NCI-H1417 treated with DMSO at 0.1 percent for 48 hours (cell line): Measurements from ENCODE around the gene TRMT44.
A peak's percentile ranks its signal among the peaks of the same experiment; 100 is the strongest.
"Not testable (repeated sequence)": the region's sequence is repeated elsewhere in the genome, so short reads cannot be mapped to it uniquely, and the experiment has no call there.

Experiments used
- DNase-seq: peaks from one replicate; lab custom pipeline; 2025; lab: John Stamatoyannopoulos, UW

The TRMT44 gene

GRCh38 chr4:8407316-8407715 lies 33.3 kb upstream of the TRMT44 start:
- no peak for DNase-seq

DNA sequence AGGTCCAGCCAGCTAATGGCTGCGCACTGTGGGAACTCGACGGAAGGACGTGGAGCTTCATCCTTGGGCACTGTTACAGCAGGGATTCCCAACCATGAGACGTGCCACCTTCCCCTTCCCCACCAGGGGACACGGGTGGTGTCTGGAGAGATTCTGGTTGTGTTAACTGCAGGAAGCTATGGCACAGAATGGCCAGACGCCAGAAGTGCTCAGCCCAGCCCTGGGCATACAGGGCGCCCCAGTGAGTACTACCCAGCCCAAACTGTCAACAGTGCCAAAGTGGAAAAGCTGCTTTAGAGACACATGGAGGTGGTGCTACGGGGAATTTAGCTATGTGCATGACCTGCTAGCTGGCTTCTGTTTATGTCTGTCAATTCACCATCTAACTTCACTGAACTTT lies 32.8 kb upstream of the TRMT44 start:
- no peak for DNase-seq

- DNase-seq: no peak
Measured at GRCh38 chr4:8409264-8410065, 31.1 kb upstream of the TRMT44 start.

DNA sequence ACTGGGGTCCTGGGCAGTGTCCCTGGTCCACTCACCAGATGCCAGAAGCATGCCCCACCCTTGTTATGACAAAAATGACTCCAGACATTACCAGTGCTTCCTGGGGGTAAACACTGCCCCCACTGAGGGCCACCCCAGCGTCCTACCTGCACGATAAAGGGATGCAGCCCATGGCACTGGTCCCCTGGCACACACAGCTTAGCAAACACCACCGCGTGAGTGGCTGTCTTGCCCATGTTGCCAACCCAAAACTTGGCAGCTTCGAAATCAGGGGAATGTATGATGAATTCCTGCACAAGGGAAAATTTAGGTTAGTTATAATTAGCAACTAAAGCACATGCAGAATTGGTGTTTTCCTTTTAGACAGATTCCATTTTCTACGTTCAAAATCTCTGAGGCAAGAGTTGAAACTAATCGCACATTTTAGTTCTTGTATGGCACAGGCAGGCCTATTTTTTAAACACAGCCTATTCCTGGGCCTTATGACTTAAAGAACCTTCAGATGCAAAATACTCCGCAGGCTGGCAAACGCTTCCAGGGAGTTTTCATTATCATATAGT lies 30.4 kb upstream of the TRMT44 start:
- no peak for DNase-seq

DNA sequence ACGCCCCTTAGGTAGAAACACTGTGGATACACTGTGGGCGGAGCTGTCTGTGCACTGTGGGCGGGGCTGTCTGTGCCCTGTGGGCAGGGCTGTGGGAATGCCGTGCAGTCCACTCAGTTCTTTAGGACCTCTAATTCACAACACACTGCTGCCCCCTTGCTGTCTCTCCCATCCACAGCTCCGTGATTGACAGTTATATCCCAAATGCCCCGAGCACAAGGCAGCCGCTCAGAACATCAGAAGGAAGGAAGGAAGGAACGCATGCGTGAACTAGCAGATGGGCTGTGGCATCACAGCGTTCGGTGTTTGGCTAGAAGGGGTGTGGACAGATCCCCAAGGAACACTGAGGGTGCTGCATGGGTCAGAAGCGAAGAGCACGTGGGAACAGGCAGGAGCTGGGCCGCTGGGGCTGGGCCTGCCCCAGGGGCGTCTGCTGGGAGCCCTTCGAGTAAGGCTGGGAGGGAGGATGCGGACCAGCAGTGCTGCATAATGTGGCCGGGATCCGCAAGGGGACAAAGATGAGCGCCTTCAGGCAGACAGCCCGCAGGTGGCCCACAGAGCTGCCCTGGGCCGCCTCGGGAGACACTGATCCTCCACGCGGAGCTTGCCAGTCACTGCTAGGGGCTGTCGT lies 29.8 kb upstream of the TRMT44 start:
- DNase-seq: peak; percentile 7

- no peak for DNase-seq
Measured at GRCh38 chr4:8411351-8412180, 29.0 kb upstream of the TRMT44 start.

- no peak for DNase-seq
Measured at GRCh38 chr4:8412288-8412687, 28.3 kb upstream of the TRMT44 start.

- DNase-seq: no peak
Measured at GRCh38 chr4:8414377-8414776, 26.2 kb upstream of the TRMT44 start.

- DNase-seq: no peak
Measured at GRCh38 chr4:8417071-8417614, 23.4 kb upstream of the TRMT44 start.

DNA sequence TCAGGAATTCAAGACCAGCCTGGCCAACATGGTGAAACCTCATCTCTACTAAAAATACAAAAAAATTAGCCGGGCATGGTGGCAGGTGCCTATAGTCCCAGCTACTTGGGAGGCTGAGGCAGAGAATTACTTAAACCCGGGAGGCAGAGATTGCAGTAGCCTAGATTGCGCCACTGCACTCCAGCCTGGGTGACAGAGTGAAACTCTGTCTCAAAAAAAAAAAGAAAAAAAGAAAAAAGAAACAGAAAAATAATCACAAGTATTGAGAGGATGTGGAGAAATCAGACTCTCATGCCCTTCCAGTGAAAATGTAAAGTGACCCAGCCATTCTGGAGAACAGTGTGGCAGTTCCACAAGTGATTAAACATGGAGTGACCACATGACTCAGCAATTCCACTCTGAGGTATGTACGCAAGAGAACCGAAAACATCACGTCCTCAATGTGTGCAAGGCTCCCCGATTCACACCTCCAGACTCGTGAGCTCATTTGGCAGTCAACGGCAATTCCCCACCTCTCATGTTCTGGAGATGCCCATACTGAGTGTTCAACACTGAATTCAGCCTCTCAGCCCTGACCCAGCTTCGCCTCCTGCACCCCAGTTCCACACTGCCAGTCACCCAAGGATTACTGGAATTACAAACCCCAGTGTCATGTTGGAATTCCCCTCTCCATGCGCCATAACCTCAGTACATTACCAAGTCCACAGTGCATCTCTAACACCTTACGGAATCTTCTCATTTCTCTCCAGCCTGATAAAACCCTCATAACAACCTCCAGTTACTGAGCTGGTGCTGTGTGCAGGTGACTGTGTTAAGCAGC lies 21.1 kb upstream of the TRMT44 start:
- DNase-seq: no peak

DNA sequence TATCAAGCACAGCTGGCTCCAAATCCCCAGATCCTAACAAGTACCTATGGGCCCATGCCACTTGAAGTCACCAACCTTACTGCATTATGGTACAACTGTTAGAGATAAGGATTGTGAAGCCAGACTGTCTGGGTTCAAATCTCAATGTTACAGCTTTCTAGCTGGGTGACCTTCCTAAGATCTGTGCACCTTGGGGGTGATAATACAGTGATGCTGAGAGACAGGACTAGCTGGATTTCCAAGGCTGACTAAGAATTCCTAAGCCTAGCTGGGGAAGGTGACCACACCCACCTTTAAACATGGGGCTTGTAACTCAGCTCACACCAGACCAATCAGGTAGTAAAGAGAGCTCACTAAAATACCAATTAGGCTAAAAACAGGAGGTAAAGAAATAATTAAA lies 20.4 kb upstream of the TRMT44 start:
- DNase-seq: not testable (repeated sequence)

DNA sequence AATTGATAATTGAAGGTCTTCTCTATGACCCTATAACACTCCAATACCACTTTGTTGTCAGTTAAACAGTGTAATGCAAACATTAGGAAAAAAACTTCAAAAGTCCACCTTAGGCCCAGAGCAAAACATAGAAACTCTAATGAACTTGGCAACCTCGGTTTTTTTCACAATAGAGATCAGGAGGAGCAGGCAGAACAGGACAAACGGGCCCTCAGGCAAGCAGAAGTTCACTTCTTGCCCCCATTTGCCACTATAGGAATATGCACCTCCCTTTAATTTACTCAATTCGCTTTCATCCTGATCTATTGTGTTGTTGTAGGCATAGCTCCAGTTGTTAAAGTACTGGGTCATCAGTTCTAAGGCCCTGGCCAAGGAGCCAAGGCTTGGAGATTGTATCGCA lies 18.2 kb upstream of the TRMT44 start:
- DNase-seq: no peak

DNA sequence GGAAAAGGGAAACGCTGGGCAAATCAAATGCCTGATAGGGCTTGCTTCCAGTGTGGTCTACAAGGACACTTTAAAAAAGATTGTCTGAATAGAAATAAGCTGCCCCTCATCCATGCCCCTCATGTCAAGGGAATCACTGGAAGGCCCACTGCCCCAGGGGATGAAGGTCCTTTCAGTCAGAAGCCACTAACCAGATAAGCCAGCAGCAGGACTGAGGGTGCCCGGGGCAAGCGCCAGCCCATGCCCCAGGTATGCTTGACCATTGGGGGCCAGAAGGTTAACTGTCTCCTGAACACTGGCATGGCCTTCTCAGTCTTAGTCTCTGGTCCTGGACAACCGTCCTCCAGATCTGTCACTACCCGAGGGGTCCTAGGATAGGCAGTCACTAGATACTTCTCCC lies 17.8 kb upstream of the TRMT44 start:
- DNase-seq: no peak

- DNase-seq: no peak
Measured at GRCh38 chr4:8427262-8427661, 13.3 kb upstream of the TRMT44 start.

GRCh38 chr4:8427761-8428287 lies 12.8 kb upstream of the TRMT44 start:
- no peak for DNase-seq

DNA sequence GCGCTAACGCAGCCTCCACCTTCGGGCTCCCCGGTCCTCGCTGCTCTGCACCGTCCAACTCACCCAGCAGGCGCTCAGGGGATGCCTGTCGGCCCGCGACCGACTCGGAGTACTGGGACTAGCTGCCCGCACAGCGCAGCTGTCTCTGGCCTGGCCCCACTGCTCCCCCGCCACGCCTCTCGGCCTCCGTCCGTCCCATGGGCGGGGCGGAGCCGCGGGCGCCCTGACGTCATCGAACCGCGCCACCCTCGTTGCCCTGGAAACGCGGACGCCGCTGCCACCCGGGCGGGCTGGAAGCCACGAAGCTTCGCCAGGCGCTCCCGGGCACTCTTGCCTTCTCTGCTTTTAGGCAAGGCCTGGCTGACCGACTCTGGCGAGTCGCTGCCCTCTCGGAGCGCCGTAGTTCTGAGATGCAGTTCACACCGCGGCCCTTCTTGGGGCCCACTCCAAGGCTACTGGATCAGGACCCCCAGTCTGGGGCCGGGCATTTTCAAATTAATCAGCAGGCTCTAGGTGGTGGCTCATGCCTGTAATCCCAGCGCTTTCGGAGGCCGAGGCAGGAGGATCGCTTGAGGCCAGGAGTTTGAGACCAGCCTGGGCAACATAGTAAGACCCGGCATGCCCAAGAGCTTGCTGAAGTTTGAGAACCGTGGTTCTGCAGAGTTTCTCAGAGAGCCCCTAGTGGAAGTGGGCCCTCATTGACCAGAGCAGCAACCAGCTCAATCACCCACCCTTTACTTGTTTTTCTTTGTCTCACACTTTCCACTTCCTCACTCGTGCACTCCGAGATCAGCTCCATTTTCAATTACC lies 12.1 kb upstream of the TRMT44 start:
- DNase-seq: peak; percentile 1

GRCh38 chr4:8431553-8431952 lies 9.0 kb upstream of the TRMT44 start:
- no peak for DNase-seq

DNA sequence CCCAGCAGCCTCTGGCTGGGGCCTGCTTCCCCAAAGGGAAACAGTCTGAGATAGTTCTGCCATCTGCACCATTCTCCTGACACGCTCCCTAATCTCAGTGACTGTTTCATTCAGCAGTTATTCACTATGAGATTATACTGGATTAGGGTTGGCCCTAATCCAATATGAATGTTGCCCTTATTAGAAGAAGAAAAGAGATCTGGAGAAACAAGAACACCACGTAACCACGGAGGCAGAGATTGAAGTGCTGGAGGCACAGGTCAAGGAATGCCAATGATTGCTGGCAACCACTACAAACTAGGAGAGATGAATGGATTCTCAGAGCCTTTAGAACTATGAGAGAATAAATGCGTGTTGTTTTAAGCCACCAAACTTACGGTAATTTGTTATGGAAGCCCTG lies 7.4 kb upstream of the TRMT44 start:
- DNase-seq: no peak

DNA sequence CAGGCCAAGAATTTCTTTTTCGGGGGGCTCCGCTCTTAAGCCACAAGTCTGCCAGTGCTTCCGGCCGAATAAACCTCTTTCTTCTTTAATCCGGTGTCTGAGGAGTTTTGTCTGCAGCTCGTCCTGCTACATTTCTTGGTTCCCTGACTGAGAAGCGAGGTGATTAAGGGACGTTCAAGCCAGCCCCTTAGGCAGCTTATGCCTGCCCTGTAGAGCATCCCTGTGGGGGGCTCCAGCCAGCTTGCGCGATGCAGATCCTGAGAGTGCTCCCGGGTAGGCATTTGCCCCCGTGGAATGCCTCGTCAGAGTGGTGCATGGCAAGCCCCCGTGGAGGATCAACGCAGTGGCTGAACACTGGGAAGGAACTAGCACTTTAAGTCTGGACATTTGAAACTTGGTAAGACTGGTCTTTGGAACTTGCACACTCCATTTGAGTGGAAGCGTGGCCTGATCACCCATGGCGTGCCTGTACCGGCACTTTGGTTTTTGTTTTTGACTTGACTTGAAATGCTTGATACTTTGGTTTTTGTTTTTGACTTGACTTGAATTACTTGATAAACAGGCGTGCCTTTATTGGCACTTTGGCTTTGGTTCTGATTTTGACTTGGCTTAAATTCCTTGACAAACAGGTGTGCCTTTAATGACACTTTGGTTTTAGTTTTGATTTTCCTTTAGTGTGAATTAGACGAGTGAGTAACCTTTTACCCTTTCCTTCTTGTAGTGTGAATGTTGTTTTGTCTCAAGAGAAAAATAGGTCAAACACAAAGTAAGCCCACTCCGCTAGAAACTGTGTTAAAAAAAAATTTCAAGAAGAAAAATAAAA lies 6.1 kb upstream of the TRMT44 start:
- no peak for DNase-seq
